HUES48 (cell line): Measurements from ENCODE around the gene SH3PXD2A.
A peak's percentile ranks its signal among the peaks of the same experiment; 100 is the strongest.
"Not testable (repeated sequence)": the region's sequence is repeated elsewhere in the genome, so short reads cannot be mapped to it uniquely, and the experiment has no call there.

Source experiments
- H3K27ac ChIP-seq: one replicate; pipeline ENCODE4 v1.7.0; 2013; ENCODE audit warnings: low read depth, low read length, inconsistent platforms
- H3K27me3 ChIP-seq: 2 replicates; pipeline ENCODE4 v1.6.1; 2013; ENCODE audit warnings: mild to moderate bottlenecking, low read length; ENCODE audit not compliant: control insufficient read depth, insufficient read depth
- H3K36me3 ChIP-seq: 2 replicates; pipeline ENCODE4 v1.6.1; 2013; ENCODE audit warnings: low read length; ENCODE audit not compliant: control insufficient read depth, insufficient read depth
- H3K4me1 ChIP-seq: 2 replicates; pipeline ENCODE4 v1.6.1; 2013; ENCODE audit warnings: mild to moderate bottlenecking, low read length; ENCODE audit not compliant: control insufficient read depth, insufficient read depth
- H3K4me3 ChIP-seq: 2 replicates; pipeline ENCODE4 v1.5.1; 2013; ENCODE audit warnings: mild to moderate bottlenecking, low read depth, low read length
- H3K9ac ChIP-seq: 2 replicates; pipeline ENCODE4 v1.6.1; 2013; ENCODE audit warnings: mild to moderate bottlenecking, low read depth, low read length, moderate library complexity
- H3K9me3 ChIP-seq: 2 replicates; pipeline ENCODE4 v1.6.1; 2013; ENCODE audit warnings: low read length; ENCODE audit not compliant: control insufficient read depth, insufficient read depth

Gene SH3PXD2A

GRCh38 chr10:103763374-103764202 is 91.8 kb downstream of the SH3PXD2A start:
- no peak overlapping the region for H3K27ac ChIP-seq
- H3K27me3 ChIP-seq = no peaks in the 10 kb centered on the region
- H3K9ac ChIP-seq = no peak overlapping the region
- no peaks in the 10 kb centered on the region for H3K9me3 ChIP-seq
- no peaks in the 10 kb centered on the region for H3K36me3 ChIP-seq
- H3K4me3 ChIP-seq = no peak overlapping the region
- H3K4me1 ChIP-seq = peaks cover 38% of the 10 kb centered on the region

GRCh38 chr10:103762916-103763315 is 92.5 kb downstream of the SH3PXD2A start:
- Histone ChIP-seq H3K36me3 (no peaks in the 10 kb centered on the region), H3K4me3 (no peak overlapping the region), H3K27ac (no peak overlapping the region), H3K9ac (no peak overlapping the region), H3K9me3 (no peaks in the 10 kb centered on the region), H3K27me3 (no peaks in the 10 kb centered on the region), H3K4me1 (peaks cover 35% of the 10 kb centered on the region)

- H3K4me3 ChIP-seq = no peak overlapping the region
- H3K27ac ChIP-seq = no peak overlapping the region
- H3K36me3 ChIP-seq = no peaks in the 10 kb centered on the region
- H3K9ac ChIP-seq = no peak overlapping the region
- H3K9me3 ChIP-seq = no peaks in the 10 kb centered on the region
- H3K4me1 ChIP-seq = peaks cover 39% of the 10 kb centered on the region
- no peaks in the 10 kb centered on the region for H3K27me3 ChIP-seq
These were observed 93.2 kb downstream of the SH3PXD2A start for GRCh38 chr10:103762162-103762561.

- H3K4me1 ChIP-seq = peaks cover 37% of the 10 kb centered on the region
- no peaks in the 10 kb centered on the region for H3K9me3 ChIP-seq
- no peak overlapping the region for H3K4me3 ChIP-seq
- H3K27ac ChIP-seq = no peak overlapping the region
- H3K9ac ChIP-seq = no peak overlapping the region
- no peaks in the 10 kb centered on the region for H3K27me3 ChIP-seq
- H3K36me3 ChIP-seq = no peaks in the 10 kb centered on the region
These were observed 94.1 kb downstream of the SH3PXD2A start for GRCh38 chr10:103761075-103761920.

GRCh38 chr10:103760233-103760632 is 95.1 kb downstream of the SH3PXD2A start:
- H3K36me3 ChIP-seq, H3K27ac ChIP-seq, H3K9me3 ChIP-seq, H3K9ac ChIP-seq, H3K27me3 ChIP-seq, H3K4me3 ChIP-seq: not testable (repeated sequence)
- H3K4me1 ChIP-seq = peaks cover 37% of the 10 kb centered on the region

GRCh38 chr10:103759100-103759781 is 96.1 kb downstream of the SH3PXD2A start:
- peaks cover 37% of the 10 kb centered on the region for H3K4me1 ChIP-seq

GRCh38 chr10:103758294-103758681 is 97.1 kb downstream of the SH3PXD2A start:
- H3K9ac ChIP-seq = no peak overlapping the region
- no peaks in the 10 kb centered on the region for H3K27me3 ChIP-seq
- peaks cover 29% of the 10 kb centered on the region for H3K4me1 ChIP-seq
- no peak overlapping the region for H3K4me3 ChIP-seq
- H3K27ac ChIP-seq = no peak overlapping the region
- no peaks in the 10 kb centered on the region for H3K9me3 ChIP-seq
- H3K36me3 ChIP-seq = no peaks in the 10 kb centered on the region

More at GRCh38 chr10:103759100-103759781, 96.1 kb downstream of the SH3PXD2A start:
- Histone ChIP-seq H3K27ac (no peak overlapping the region), H3K9ac (no peak overlapping the region), H3K9me3 (no peaks in the 10 kb centered on the region), H3K36me3 (no peaks in the 10 kb centered on the region), H3K27me3 (no peaks in the 10 kb centered on the region), H3K4me3 (no peak overlapping the region)

- Histone ChIP-seq H3K27me3 (no peaks in the 10 kb centered on the region), H3K4me1 (peaks cover 26% of the 10 kb centered on the region), H3K4me3 (no peak overlapping the region), H3K9ac (no peak overlapping the region), H3K27ac (peak overlapping the region; percentile 63), H3K9me3 (no peaks in the 10 kb centered on the region), H3K36me3 (no peaks in the 10 kb centered on the region)
These were observed 97.7 kb downstream of the SH3PXD2A start for GRCh38 chr10:103757531-103758293.

GRCh38 chr10:103756277-103756869 is 99.0 kb downstream of the SH3PXD2A start:
- H3K27ac ChIP-seq = no peak overlapping the region
- no peaks in the 10 kb centered on the region for H3K9me3 ChIP-seq
- H3K36me3 ChIP-seq = no peaks in the 10 kb centered on the region
- H3K9ac ChIP-seq = no peak overlapping the region
- no peak overlapping the region for H3K4me3 ChIP-seq
- H3K4me1 ChIP-seq = peaks cover 23% of the 10 kb centered on the region
- no peaks in the 10 kb centered on the region for H3K27me3 ChIP-seq

GRCh38 chr10:103752680-103753248 is 102.6 kb downstream of the SH3PXD2A start:
- Histone ChIP-seq H3K9ac (no peak overlapping the region), H3K4me3 (no peak overlapping the region), H3K9me3 (no peaks in the 10 kb centered on the region), H3K27ac (no peak overlapping the region), H3K36me3 (no peaks in the 10 kb centered on the region), H3K4me1 (peaks cover 11% of the 10 kb centered on the region), H3K27me3 (no peaks in the 10 kb centered on the region)
